ENCODE measurements around the gene DISC1. TPM values are rescaled to one million over a fixed set of nuclear protein-coding genes. Genes with fewer than 3 reads are reported as not detected.
A peak's percentile ranks its signal among the peaks of the same experiment; 100 is the strongest.
"Not testable (repeated sequence)": the region's sequence is repeated elsewhere in the genome, so short reads cannot be mapped to it uniquely, and the experiment has no call there.

Gene DISC1
- total RNA-seq, 2 experiments from 2014 or later: 19.8 to 20.0 TPM

DNA sequence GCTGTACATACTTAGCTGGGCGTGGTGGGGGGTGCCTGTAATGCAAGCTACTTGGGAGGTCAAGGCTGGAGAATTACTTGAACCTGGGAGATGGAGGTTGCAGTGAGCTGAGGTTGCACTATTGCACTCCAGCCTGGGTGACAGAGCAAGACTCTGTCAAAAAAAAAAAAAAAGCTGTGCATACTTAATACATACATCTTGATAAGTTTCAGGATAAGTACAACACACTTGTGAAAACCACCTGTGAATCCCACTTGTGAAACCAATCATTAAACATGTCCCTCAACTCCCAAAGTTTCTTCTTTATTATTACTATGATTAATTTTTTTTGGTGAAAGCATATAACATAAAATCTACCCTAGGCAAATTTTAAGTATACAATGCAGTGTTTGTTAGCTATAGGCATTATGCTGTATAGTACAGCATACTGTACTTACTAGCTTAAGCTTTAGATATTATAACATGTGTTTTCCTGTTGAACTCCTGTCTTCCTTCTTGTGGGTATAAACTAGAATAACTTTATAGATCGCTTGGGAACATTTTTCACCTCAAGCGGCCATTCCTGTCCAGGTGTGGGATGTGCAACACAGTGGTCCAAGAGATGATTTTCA lies 41.4 kb downstream of the DISC1 start:
- H3K4me1 ChIP-seq (ENCODE audit: insufficient read depth, low read length): no peaks in the 10 kb centered on the region
- H3K27me3 Mint-ChIP-seq: no peaks in the 10 kb centered on the region
- POLR2A ChIA-PET: no interaction called here
- H3K4me1 Mint-ChIP-seq (ENCODE audit: low read depth): peaks cover 33% of the 10 kb centered on the region
- DNase-seq (peak in 1 of 14 experiments; percentile 42), ATAC-seq (ENCODE audit: poor library complexity) (no peak)
- TF ChIP-seq, protein P1, sequence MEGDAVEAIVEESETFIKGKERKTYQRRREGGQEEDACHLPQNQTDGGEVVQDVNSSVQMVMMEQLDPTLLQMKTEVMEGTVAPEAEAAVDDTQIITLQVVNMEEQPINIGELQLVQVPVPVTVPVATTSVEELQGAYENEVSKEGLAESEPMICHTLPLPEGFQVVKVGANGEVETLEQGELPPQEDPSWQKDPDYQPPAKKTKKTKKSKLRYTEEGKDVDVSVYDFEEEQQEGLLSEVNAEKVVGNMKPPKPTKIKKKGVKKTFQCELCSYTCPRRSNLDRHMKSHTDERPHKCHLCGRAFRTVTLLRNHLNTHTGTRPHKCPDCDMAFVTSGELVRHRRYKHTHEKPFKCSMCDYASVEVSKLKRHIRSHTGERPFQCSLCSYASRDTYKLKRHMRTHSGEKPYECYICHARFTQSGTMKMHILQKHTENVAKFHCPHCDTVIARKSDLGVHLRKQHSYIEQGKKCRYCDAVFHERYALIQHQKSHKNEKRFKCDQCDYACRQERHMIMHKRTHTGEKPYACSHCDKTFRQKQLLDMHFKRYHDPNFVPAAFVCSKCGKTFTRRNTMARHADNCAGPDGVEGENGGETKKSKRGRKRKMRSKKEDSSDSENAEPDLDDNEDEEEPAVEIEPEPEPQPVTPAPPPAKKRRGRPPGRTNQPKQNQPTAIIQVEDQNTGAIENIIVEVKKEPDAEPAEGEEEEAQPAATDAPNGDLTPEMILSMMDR (IDR thresholded peaks at IDR 0.05): no peak
- no peaks in the 10 kb centered on the region for H3K27me3 ChIP-seq (ENCODE audit: control insufficient read depth in 1 of 2, insufficient read depth in 2 of 2, low read length in 2 of 2)
- H3K27ac Mint-ChIP-seq: no peak overlapping the region
- no peaks in the 10 kb centered on the region for H3K36me3 ChIP-seq (ENCODE audit: insufficient read depth, low read length)
- H3K9me3 ChIP-seq (ENCODE audit: control insufficient read depth in 1 of 2, insufficient read depth in 1 of 2, low read length in 2 of 2): peaks cover 0 to 13% of the 10 kb centered on the region in 2 experiments
- peaks cover 19% of the 10 kb centered on the region for H3K9me3 Mint-ChIP-seq
- CTCF ChIA-PET: interaction anchor here (1.1 kb wide), 2 partner anchors 13 to 89 kb away, joined by 3 read pairs; no protein-coding TSS in a partner anchor
- intact Hi-C loops (cut with DNase I, micrococcal nuclease): no loop called here
- H3K4me3 ChIP-seq (ENCODE audit: low read length): no peak overlapping the region
- no peak overlapping the region for H3K27ac ChIP-seq (ENCODE audit: low read depth in 1 of 2, low read length in 2 of 2)
- no peak overlapping the region for H3K4me3 Mint-ChIP-seq
- H3K36me3 Mint-ChIP-seq (ENCODE audit: low read depth): peaks cover 69% of the 10 kb centered on the region

DNA sequence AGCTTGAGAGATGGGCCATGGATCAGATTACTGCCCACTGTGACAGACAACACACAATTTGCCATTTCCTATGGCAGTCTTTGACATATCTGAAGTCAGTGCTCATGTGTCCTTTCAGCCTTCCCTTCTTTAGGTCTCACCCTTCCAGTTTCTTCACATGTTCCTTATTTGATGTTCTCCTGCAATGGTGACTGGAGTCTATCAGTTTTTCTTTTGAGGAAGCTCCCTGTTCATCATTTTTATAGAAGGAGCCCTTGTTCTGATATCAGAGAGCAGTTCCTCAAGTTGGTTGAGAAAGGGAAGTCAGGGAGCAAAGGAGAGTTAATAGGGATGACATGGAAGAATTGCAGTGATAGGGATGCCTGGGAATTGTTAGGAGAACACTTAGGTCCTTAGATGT lies 42.2 kb downstream of the DISC1 start:
- H3K36me3 ChIP-seq (ENCODE audit: insufficient read depth, low read length): no peaks in the 10 kb centered on the region
- H3K27ac ChIP-seq (ENCODE audit: low read depth in 1 of 2, low read length in 2 of 2): no peak overlapping the region
- no peak for ATAC-seq (ENCODE audit: poor library complexity)
- Mint-ChIP-seq H3K27me3 (no peaks in the 10 kb centered on the region), H3K4me1 (ENCODE audit: low read depth) (peaks cover 41% of the 10 kb centered on the region), H3K4me3 (no peak overlapping the region), H3K9me3 (peaks cover 16% of the 10 kb centered on the region), H3K27ac (no peak overlapping the region), H3K36me3 (ENCODE audit: low read depth) (peaks cover 63% of the 10 kb centered on the region)
- no peaks in the 10 kb centered on the region for H3K4me1 ChIP-seq (ENCODE audit: insufficient read depth, low read length)
- POLR2A ChIA-PET: no interaction called here
- CTCF ChIA-PET: no interaction called here
- no peak for DNase-seq
- H3K27me3 ChIP-seq (ENCODE audit: control insufficient read depth in 1 of 2, insufficient read depth in 2 of 2, low read length in 2 of 2): no peaks in the 10 kb centered on the region
- peaks cover 0 to 11% of the 10 kb centered on the region in 2 experiments for H3K9me3 ChIP-seq (ENCODE audit: control insufficient read depth in 1 of 2, insufficient read depth in 1 of 2, low read length in 2 of 2)
- TF ChIP-seq, protein P1 (IDR thresholded peaks at IDR 0.05): no peak
- H3K4me3 ChIP-seq (ENCODE audit: low read length): no peak overlapping the region
- intact Hi-C loops (cut with DNase I, micrococcal nuclease): no loop called here

DNA sequence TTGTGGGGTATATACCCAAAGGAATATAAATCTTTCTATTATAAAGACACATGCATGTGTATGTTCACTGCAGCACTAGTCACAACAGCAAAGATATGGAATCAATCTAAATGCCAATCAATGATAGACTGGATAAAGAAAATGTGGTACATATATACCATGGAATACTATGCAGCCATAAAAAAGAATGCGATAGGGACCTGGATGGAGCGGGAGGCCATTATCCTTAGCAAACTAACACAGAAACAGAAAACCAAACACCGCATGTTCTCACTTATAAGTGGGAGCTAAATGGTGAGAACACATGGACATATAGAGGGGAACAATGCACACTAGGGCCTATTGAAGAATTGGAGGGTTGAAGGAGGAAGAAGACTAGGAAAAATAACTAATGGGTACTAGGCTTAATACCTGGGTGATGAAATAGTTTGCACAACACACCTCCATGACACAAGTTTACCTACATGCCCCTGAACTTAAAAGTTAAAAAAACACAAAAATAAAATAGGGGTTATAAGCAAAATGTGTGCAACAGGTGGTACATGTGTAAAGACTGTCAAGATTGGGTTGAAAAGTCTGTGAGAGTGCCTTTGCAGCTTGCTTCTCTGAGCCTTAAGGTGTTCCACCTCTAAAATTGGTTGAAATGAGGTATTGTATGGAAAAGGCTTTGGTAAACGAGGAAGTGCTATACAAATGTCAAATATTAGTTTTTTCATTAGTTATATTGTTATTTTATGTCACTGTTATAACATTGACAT lies 43.5 kb downstream of the DISC1 start:
- peaks cover 0 to 11% of the 10 kb centered on the region in 2 experiments for H3K9me3 ChIP-seq (ENCODE audit: control insufficient read depth in 1 of 2, insufficient read depth in 1 of 2, low read length in 2 of 2)
- H3K27ac ChIP-seq (ENCODE audit: low read depth in 1 of 2, low read length in 2 of 2); H3K4me3 Mint-ChIP-seq; H3K27ac Mint-ChIP-seq; DNase-seq; ATAC-seq (ENCODE audit: poor library complexity); H3K4me3 ChIP-seq (ENCODE audit: low read length); CTCF ChIA-PET; H3K36me3 ChIP-seq (ENCODE audit: insufficient read depth, low read length); H3K27me3 ChIP-seq (ENCODE audit: control insufficient read depth in 1 of 2, insufficient read depth in 2 of 2, low read length in 2 of 2); H3K27me3 Mint-ChIP-seq; intact Hi-C loops (cut with DNase I, micrococcal nuclease); H3K4me1 ChIP-seq (ENCODE audit: insufficient read depth, low read length); POLR2A ChIA-PET: not testable (repeated sequence)
- peaks cover 16% of the 10 kb centered on the region for H3K9me3 Mint-ChIP-seq
- H3K4me1 Mint-ChIP-seq (ENCODE audit: low read depth): peaks cover 49% of the 10 kb centered on the region
- peaks cover 59% of the 10 kb centered on the region for H3K36me3 Mint-ChIP-seq (ENCODE audit: low read depth)

All from CD4-positive, alpha-beta T cell (primary cell).